Mammary microvascular endothelial cell (primary cell): ENCODE measurements around the gene BCDIN3D. TPM values are rescaled to one million over a fixed set of nuclear protein-coding genes. Genes with fewer than 3 reads are reported as not detected.

ENCODE experiments used
- total RNA-seq: library from RNA; depleted of rRNA; stranded (reverse); fragments of >200 nt; gene quantifications from 2 replicates; pipeline ENCODE4 v1.2.3, GENCODE V29; 2015

The BCDIN3D gene
- 2.3 and 2.4 TPM in 2 replicates for total RNA-seq

GRCh38 chr12:49842519-49843352 lies at the start of gene BCDIN3D:
Gene BCDIN3D (minus strand): TSS chr12:49843106. CDS start chr12:49843087, 19 bp downstream.

GRCh38 chr12:49828133-49829091 lies 14.5 kb downstream of the BCDIN3D start, which contains the start of gene NCKAP5L:
Gene NCKAP5L (minus strand): TSS chr12:49828413. CDS start chr12:49804044, 24,369 bp downstream.

Other genes starting within 250 kb of the BCDIN3D start
- gene FAM186B, start 237.5 kb downstream of the BCDIN3D start, total RNA-seq = not detected in 2 replicates
- gene PRPF40B, start 219.5 kb downstream of the BCDIN3D start, total RNA-seq = 2.4 and 4.3 TPM in 2 replicates
- gene FMNL3, start 135.7 kb downstream of the BCDIN3D start, total RNA-seq = 42.7 and 49.6 TPM in 2 replicates
- gene TMBIM6, start 101.5 kb downstream of the BCDIN3D start, total RNA-seq = 346 and 374 TPM in 2 replicates
- gene NCKAP5L, start 14.7 kb downstream of the BCDIN3D start, total RNA-seq = 13.3 and 15.6 TPM in 2 replicates
- not detected in 2 replicates for gene FAIM2, start 60.8 kb upstream of the BCDIN3D start, total RNA-seq
- gene AQP2, start 107.6 kb upstream of the BCDIN3D start, total RNA-seq = not detected in 2 replicates
- gene AQP5, start 118.8 kb upstream of the BCDIN3D start, total RNA-seq = not detected in 2 replicates
- gene AQP6, start 129.8 kb upstream of the BCDIN3D start, total RNA-seq = not detected in 2 replicates
- gene RACGAP1, start 182.4 kb upstream of the BCDIN3D start, total RNA-seq = 51.0 and 54.1 TPM in 2 replicates
- gene ASIC1, start 214.5 kb upstream of the BCDIN3D start, total RNA-seq = 0.25 and 1.9 TPM in 2 replicates
- 70.9 and 71.6 TPM in 2 replicates for gene SMARCD1, start 242.2 kb upstream of the BCDIN3D start, total RNA-seq